HFF-Myc (cell line): ENCODE results near the gene HCRTR2.

Source experiments
- DNase-seq: peaks from one replicate; pipeline ENCODE4 v3.0.0-alpha.2; 2011; ENCODE audit warnings: low read depth; ENCODE audit errors: extremely low read depth
- H3K4me3 ChIP-seq: replicated peaks from 2 replicates; pipeline ENCODE4 v1.5.1; 2011; ENCODE audit warnings: low read depth, mild to moderate bottlenecking, control low read depth, low read length
- CTCF ChIP-seq: IDR thresholded peaks from 2 replicates; pipeline ENCODE4 v1.5.1; 2012; ENCODE audit warnings: mild to moderate bottlenecking, low read depth, low read length, control low read depth; ENCODE audit errors: missing control alignments

Gene HCRTR2

GRCh38 chr6:55182016-55182650 lies 7.8 kb downstream of the HCRTR2 start:
- H3K4me3 ChIP-seq: no peak overlapping the region
- no peak for DNase-seq
- no peak for TF ChIP-seq CTCF

- no peak for TF ChIP-seq CTCF
- DNase-seq: no peak
- H3K4me3 ChIP-seq: no peak overlapping the region
These were observed 10.6 kb downstream of the HCRTR2 start for GRCh38 chr6:55184782-55185530.

- no peak for DNase-seq
- TF ChIP-seq CTCF: no peak
- H3K4me3 ChIP-seq: no peak overlapping the region
These were observed 24.4 kb downstream of the HCRTR2 start for GRCh38 chr6:55198715-55199114.

GRCh38 chr6:55199239-55199638 lies 24.9 kb downstream of the HCRTR2 start:
- no peak overlapping the region for H3K4me3 ChIP-seq
- DNase-seq: no peak
- TF ChIP-seq CTCF: no peak

GRCh38 chr6:55208478-55209458 lies 34.5 kb downstream of the HCRTR2 start:
- DNase-seq: no peak
- TF ChIP-seq CTCF: no peak

GRCh38 chr6:55210952-55211351 lies 36.6 kb downstream of the HCRTR2 start:
- no peak for DNase-seq
- H3K4me3 ChIP-seq: no peak overlapping the region
- no peak for TF ChIP-seq CTCF

More at GRCh38 chr6:55208478-55209458, 34.5 kb downstream of the HCRTR2 start:
- no peak overlapping the region for H3K4me3 ChIP-seq
